D721Med (cell line): Measurements from ENCODE around the gene RPL41.

Experiments used
- DNase-seq: peaks from one replicate; pipeline ENCODE4 v3.0.0; 2011; ENCODE audit warnings: low spot score; ENCODE audit not compliant: insufficient read length
- FAIRE-seq: peaks from 2 replicates; lab custom pipeline; 2011; peaks lifted over from hg19 to GRCh38; lab: Jason Lieb, UNC
- TF ChIP-seq, protein P1 (sequence below): IDR thresholded peaks from 2 replicates; pipeline ENCODE4 v1.5.1; 2012; ENCODE audit warnings: mild to moderate bottlenecking, control low read depth; ENCODE audit not compliant: insufficient read depth; ENCODE audit errors: missing control alignments

The RPL41 gene

DNA sequence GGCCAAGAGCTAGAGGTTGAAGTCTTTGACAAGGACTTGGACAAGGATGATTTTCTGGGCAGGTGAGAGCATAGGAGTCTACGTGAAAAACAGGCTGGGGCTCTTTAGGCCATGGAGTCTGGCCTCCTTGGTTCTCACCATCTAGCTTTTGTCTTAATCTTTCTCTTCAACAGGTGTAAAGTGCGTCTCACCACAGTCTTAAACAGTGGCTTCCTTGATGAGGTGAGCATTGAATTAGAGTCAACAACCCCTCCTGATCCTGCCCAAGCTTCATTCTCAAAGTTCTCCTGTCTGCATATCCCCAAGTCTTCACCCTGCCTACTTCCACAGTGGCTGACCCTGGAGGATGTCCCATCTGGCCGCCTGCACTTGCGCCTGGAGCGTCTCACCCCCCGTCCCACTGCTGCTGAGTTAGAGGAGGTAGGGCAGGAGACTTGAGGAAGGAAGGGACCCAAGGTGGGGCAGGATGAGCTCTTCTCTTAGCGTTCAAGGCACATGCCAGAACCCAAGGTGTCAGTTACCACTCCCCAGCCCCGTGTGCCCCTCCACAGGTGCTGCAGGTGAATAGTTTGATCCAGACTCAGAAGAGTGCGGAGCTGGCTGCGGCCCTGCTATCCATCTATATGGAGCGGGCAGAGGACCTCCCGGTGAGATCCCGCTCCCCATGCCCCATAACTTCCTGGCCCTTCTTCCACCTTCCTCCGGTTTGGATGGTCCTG, 21.6 kb downstream of the RPL41 start:
- FAIRE-seq = no peak
- TF ChIP-seq, protein P1, sequence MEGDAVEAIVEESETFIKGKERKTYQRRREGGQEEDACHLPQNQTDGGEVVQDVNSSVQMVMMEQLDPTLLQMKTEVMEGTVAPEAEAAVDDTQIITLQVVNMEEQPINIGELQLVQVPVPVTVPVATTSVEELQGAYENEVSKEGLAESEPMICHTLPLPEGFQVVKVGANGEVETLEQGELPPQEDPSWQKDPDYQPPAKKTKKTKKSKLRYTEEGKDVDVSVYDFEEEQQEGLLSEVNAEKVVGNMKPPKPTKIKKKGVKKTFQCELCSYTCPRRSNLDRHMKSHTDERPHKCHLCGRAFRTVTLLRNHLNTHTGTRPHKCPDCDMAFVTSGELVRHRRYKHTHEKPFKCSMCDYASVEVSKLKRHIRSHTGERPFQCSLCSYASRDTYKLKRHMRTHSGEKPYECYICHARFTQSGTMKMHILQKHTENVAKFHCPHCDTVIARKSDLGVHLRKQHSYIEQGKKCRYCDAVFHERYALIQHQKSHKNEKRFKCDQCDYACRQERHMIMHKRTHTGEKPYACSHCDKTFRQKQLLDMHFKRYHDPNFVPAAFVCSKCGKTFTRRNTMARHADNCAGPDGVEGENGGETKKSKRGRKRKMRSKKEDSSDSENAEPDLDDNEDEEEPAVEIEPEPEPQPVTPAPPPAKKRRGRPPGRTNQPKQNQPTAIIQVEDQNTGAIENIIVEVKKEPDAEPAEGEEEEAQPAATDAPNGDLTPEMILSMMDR = no peak

DNA sequence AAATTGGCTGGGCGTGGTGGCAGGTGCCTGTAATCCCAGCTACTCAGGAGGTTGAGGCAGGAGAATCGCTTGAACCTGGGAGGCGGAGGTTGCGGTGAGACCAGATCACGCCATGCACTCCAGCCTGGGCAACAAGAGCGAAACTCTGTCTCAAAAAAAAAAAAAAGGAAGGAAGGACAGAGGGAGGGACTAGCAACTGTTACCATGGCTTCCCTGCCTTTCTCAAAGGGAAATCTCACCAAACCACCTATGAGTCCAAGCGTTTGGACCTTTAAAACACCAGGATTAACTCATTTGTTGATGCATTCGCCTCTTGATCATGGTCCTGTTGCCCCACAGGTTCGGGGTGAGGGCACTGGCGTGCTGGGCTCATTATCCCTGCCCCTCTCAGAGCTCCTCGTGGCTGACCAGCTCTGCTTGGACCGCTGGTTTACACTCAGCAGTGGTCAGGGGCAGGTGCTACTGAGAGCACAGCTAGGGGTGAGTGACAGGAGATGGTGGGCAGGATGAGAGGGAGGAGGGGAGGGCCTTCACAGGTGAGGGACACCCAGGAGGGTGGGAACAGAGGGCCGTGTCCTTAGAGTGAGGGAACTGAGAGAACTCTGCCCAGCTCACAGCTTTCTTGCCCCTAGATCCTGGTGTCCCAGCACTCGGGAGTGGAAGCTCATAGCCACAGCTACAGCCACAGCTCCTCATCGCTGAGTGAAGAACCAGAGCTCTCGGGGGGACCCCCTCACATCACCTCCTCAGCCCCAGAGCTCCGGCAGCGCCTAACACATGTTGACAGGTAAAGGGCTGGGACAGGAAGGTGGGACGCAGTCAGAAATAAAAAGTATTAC, 25.7 kb downstream of the RPL41 start:
- DNase-seq (no peak), FAIRE-seq (no peak)
- TF ChIP-seq, protein P1 = no peak

More for the DNA sequence above, 21.6 kb downstream of the RPL41 start:
- no peak for DNase-seq

DNA sequence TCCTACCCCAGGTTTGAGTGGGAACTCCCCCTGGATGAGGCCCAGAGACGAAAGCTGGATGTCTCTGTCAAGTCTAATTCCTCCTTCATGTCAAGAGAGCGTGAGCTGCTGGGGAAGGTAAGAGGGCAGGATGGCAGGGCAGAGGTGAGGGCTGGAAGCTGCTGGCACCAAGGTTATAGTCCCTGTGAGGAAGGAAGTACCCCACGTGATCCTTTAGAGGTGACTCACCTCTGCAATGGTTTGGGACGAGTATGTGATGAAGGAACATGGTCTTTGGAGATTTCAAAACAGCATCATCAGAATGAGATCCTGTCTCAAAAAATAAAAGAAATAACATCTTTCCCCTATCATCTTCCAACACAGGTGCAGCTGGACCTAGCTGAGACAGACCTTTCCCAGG, 26.8 kb downstream of the RPL41 start:
- no peak for FAIRE-seq
- TF ChIP-seq, protein P1 = no peak

DNA sequence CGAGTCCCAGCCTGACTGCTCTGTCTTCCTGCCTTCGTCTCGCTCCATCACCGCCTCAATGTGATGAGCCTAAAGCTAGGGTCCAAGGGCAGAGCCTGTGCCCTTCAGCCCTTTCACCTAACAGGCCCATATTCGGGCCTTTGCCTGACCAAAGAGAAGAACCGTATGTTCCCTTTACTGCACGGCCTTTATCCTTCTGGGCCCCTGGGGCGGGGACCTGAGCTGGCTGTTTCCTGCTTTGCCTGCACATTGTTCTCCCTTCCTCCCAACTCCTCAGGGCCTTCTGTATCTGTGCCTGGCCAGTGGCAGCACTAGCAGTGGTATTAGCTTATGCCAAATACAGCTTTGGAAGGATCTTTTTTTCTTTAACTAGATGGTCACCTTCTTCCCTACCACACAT, 27.4 kb downstream of the RPL41 start:
- DNase-seq (no peak), FAIRE-seq (no peak)
- TF ChIP-seq, protein P1 = no peak

More for the DNA sequence above, 26.8 kb downstream of the RPL41 start:
- DNase-seq = no peak

DNA sequence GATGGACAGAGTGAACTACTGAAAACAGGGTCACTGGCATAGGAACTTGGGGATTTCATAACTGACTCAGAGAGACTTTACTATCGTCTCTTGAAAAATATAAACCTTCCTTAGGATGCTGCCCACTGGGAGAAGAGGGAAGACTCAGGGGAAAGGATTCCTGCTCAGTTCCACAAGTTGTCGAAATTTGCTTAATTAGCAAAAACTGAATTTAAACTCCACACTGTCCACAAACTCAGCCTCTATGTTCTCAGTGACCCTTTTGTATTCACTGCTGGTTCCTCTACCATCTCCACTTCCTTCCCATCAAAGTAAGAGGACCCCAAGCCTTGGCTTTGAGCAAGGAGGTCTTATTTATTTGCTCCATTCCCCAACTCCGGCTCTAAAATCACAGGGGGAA, 28.8 kb downstream of the RPL41 start:
- FAIRE-seq (no peak), DNase-seq (no peak)
- TF ChIP-seq, protein P1 = no peak

DNA sequence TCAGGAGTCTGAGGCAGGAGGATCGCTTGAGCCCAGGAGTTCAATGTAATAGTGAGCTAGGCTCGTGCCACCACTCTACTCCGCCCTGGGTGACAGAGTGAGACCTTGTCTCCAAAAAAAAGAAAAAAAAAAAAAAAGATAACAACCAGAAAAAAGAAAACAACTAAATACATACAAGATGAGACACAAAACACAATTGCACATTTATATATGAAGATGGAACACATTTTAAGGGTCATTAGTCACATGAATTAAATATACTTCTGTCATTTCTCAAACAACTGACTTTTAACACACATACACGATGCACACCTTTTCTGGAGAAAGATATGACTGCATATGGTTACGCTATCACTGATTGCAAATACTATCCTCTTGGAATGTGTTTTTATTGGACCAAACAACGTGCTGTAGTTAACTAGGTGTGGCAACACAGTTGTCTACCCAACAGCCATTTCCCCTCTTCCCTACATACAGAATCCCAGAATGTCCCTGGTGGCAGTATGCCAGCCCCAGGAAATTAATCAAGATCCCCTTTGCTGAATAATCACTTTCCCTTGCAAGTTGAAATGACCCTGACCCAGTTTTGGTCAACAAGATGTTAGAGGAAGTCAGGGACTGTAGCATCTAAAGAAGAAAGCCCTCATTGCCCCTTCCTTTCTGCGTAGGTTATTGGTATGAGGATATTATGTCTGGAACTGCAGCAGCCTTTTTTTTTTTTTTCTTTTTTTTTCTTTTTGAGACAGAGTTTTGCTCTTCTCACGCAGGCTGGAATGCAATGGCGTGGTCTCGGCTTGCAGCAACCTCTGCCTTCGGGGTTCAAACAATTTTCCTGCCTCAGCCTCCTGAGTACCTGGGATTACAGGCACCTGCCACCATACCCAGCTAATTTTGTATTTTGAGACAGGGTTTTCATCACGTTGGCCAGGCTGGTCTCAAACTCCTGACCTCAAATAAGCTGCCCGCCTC, 30.3 kb downstream of the RPL41 start:
- no peak for DNase-seq
- FAIRE-seq = no peak
- TF ChIP-seq, protein P1 = no peak
